HEK293 (cell line): ENCODE data around the gene CNIH3.
"Not testable (repeated sequence)": the region's sequence is repeated elsewhere in the genome, so short reads cannot be mapped to it uniquely, and the experiment has no call there.

Experiments used
- CTCF ChIA-PET: fragments of 350-600 bp; formaldehyde crosslinking; extraction: SDS; loops from one replicate; lab custom pipeline; 2021; ENCODE audit warnings: antibody characterized with exemption; lab: Yijun Ruan, JAX
- POLR2A ChIA-PET: fragments of 300-600 bp; formaldehyde crosslinking; extraction: SDS; loops from one replicate; lab custom pipeline; 2020; ENCODE audit warnings: antibody characterized with exemption, inconsistent platforms; lab: Yijun Ruan, JAX
- H3K27ac ChIP-seq: fragments of 200-500 bp; sonication (Bioruptor generic); 2 replicates; pipeline ENCODE4 v1.5.1; 2014; ENCODE audit warnings: low read depth, low read length, control low read depth, inconsistent platforms; ENCODE audit errors: extremely low read depth
- H3K36me3 ChIP-seq, 2 experiments: fragments of 200-500 bp in 1 of 2; sonication (Bioruptor generic) in 1 of 2; 1 replicate in 1 of 2; 2 replicates in 1 of 2; pipeline ENCODE4 v1.5.1; 2014 to 2017; ENCODE audit warnings: inconsistent platforms in 2 of 2, low read length in 2 of 2; ENCODE audit not compliant: control insufficient read depth in 2 of 2, insufficient read depth in 1 of 2
- H3K4me1 ChIP-seq: fragments of 200-500 bp; sonication (Bioruptor generic); 2 replicates; pipeline ENCODE4 v1.5.1; 2014; ENCODE audit warnings: mild to moderate bottlenecking, low read length, inconsistent platforms; ENCODE audit not compliant: control insufficient read depth, insufficient read depth
- H3K4me3 ChIP-seq: 2 replicates; pipeline ENCODE4 v1.5.1; 2011; ENCODE audit warnings: low read depth, mild to moderate bottlenecking, control low read depth, low read length, moderate library complexity
- H3K9me3 ChIP-seq: fragments of 200-500 bp; sonication (Bioruptor generic); 2 replicates; pipeline ENCODE4 v1.5.1; 2014; ENCODE audit warnings: low read depth, low read length, inconsistent platforms; ENCODE audit not compliant: control insufficient read depth, insufficient read depth
- GFI1B ChIP-seq: fragments of 450-650 bp; formaldehyde crosslinking; IDR thresholded peaks from 2 replicates; pipeline ENCODE4 v1.5.1; 2016; ENCODE audit warnings: missing biosample characterization, missing genetic modification characterization
- GLIS1 ChIP-seq: fragments of 450-650 bp; formaldehyde crosslinking; IDR thresholded peaks from 2 replicates; pipeline ENCODE4 v1.5.1; 2016; ENCODE audit warnings: missing biosample characterization, missing genetic modification characterization
- HOXA7 ChIP-seq: sonication (generic); formaldehyde crosslinking; IDR thresholded peaks from 2 replicates; pipeline ENCODE4 v1.8.1; 2022; ENCODE audit warnings: missing genetic modification reagents, borderline replicate concordance
- KLF10 ChIP-seq: fragments of 450-650 bp; IDR thresholded peaks from 2 replicates; pipeline ENCODE4 v1.5.1; 2018; ENCODE audit warnings: missing biosample characterization, mild to moderate bottlenecking, missing genetic modification characterization
- MEIS1 ChIP-seq: sonication (generic); formaldehyde crosslinking; IDR thresholded peaks from 2 replicates; pipeline ENCODE4 v1.8.1; 2022; ENCODE audit warnings: missing genetic modification reagents, mild to moderate bottlenecking, borderline replicate concordance
- SETDB1 ChIP-seq: IDR thresholded peaks from one replicate; pipeline ENCODE4 v1.6.1; 2017; ENCODE audit warnings: mild to moderate bottlenecking, low read length, moderate library complexity, mixed read lengths; ENCODE audit not compliant: insufficient read length
- TRIM28 ChIP-seq: IDR thresholded peaks from 2 replicates; pipeline ENCODE4 v1.6.1; 2011; ENCODE audit warnings: low read length, control low read depth, borderline replicate concordance
- ZNF112 ChIP-seq: fragments of 450-650 bp; formaldehyde crosslinking; IDR thresholded peaks from 2 replicates; pipeline ENCODE4 v1.5.0; 2017; ENCODE audit warnings: missing biosample characterization, missing genetic modification characterization
- ZNF146 ChIP-seq: fragments of 450-650 bp; formaldehyde crosslinking; IDR thresholded peaks from 2 replicates; pipeline ENCODE4 v1.5.1; 2016; ENCODE audit warnings: missing biosample characterization, missing genetic modification characterization
- ZNF2 ChIP-seq: fragments of 450-650 bp; formaldehyde crosslinking; IDR thresholded peaks from 2 replicates; pipeline ENCODE4 v1.5.1; 2016; ENCODE audit warnings: missing biosample characterization, missing genetic modification characterization
- ZNF239 ChIP-seq: fragments of 450-650 bp; formaldehyde crosslinking; IDR thresholded peaks from 2 replicates; pipeline ENCODE4 v1.5.1; 2016; ENCODE audit warnings: missing biosample characterization, missing genetic modification characterization
- ZNF280D ChIP-seq: fragments of 450-650 bp; formaldehyde crosslinking; IDR thresholded peaks from 2 replicates; pipeline ENCODE4 v1.5.1; 2016; ENCODE audit warnings: missing biosample characterization, missing genetic modification characterization
- ZNF302 ChIP-seq: fragments of 450-650 bp; formaldehyde crosslinking; IDR thresholded peaks from 2 replicates; pipeline ENCODE4 v1.5.1; 2016; ENCODE audit warnings: missing biosample characterization, missing genetic modification characterization, low read depth
- ZNF37A ChIP-seq: fragments of 450-650 bp; IDR thresholded peaks from 2 replicates; pipeline ENCODE4 v1.5.1; 2018; ENCODE audit warnings: missing biosample characterization, missing genetic modification characterization
- ZNF571 ChIP-seq: fragments of 450-650 bp; formaldehyde crosslinking; IDR thresholded peaks from 2 replicates; pipeline ENCODE4 v1.5.0; 2017; ENCODE audit warnings: missing biosample characterization, missing genetic modification characterization
- ZNF580 ChIP-seq: fragments of 450-650 bp; formaldehyde crosslinking; IDR thresholded peaks from 2 replicates; pipeline ENCODE4 v1.5.1; 2016; ENCODE audit warnings: missing biosample characterization, missing genetic modification characterization
- ZNF626 ChIP-seq: fragments of 450-650 bp; sonication (Bioruptor Pico); formaldehyde crosslinking; IDR thresholded peaks from 2 replicates; pipeline ENCODE4 v1.5.1; 2018; ENCODE audit warnings: missing biosample characterization, missing genetic modification characterization, inconsistent platforms
- ZNF76 ChIP-seq: fragments of 450-650 bp; formaldehyde crosslinking; IDR thresholded peaks from 2 replicates; pipeline ENCODE4; 2016; ENCODE audit warnings: low read depth, missing biosample characterization, missing genetic modification characterization, borderline replicate concordance
- TF ChIP-seq, protein P1 (sequence below): fragments of 450-650 bp; formaldehyde crosslinking; IDR thresholded peaks from 2 replicates; pipeline ENCODE4 v1.5.1; 2016; ENCODE audit warnings: missing biosample characterization, missing genetic modification characterization
- TF ChIP-seq, protein P2 (sequence below): fragments of 450-650 bp; formaldehyde crosslinking; IDR thresholded peaks from 2 replicates; pipeline ENCODE4 v1.5.1; 2016; ENCODE audit warnings: missing biosample characterization, missing genetic modification characterization

The CNIH3 gene

DNA sequence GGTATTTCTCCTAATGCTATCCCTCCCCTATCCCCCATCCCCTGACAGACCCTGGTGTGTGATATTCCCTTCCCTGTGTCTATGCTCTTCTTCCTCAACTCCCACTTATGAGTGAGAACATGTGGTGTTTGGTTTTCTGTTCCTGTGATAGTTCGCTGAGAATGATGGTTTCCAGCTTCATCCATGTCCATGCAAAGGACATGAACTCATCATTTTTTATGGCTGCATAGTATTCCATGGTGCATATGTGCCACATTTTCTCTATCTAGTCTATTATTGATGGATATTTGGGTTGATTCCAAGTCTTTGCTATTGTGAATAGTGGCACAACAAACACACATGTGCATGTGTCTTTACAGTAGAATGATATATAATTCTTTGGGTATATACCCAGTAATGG, 49.6 kb upstream of the CNIH3 start:
- CTCF ChIA-PET, H3K9me3 ChIP-seq, POLR2A ChIA-PET, H3K4me1 ChIP-seq, H3K36me3 ChIP-seq, H3K27ac ChIP-seq, H3K4me3 ChIP-seq: not testable (repeated sequence)
- TF ChIP-seq ZNF580 (tag by site-specific recombination) (peak; percentile 84), ZNF280D (tag by site-specific recombination) (peak; percentile 95), ZNF2 (tag by site-specific recombination) (0 out of 2 replicates have a peak, but pooled peaks have one; percentile 25), ZNF146 (tag by site-specific recombination) (peak; percentile 99)

DNA sequence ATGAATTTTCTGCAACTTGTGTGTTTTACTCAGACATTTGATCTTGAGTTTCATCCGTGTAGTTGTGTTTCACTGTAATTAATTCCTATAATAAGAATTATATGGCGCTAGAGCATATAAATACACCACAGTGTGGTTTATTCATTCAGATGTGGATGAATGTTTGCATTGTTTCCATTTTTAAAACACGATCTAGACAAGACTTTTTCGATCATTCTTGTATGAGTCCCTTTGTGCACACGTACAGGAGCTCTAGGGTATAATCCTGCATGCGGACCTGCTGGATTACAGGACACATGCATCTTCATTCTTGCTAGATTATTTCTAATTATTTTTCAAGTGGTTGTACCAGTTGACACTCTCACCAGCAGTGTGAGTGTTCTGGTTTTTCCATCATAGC, 46.8 kb upstream of the CNIH3 start:
- POLR2A ChIA-PET, result no interaction called here
- Histone ChIP-seq H3K9me3 (no peaks in the 10 kb centered on the region), H3K4me1 (no peaks in the 10 kb centered on the region), H3K4me3 (no peak overlapping the region), H3K36me3 (no peaks in the 10 kb centered on the region), H3K27ac (no peak overlapping the region)
- CTCF ChIA-PET, result no interaction called here
- TF ChIP-seq SETDB1 (no peak), HOXA7 (CRISPR knock-in tag) (no peak), ZNF626 (tag by site-specific recombination) (no peak), KLF10 (no peak), ZNF571 (no peak), ZNF239 (tag by site-specific recombination) (no peak)
- TF ChIP-seq, protein P1, sequence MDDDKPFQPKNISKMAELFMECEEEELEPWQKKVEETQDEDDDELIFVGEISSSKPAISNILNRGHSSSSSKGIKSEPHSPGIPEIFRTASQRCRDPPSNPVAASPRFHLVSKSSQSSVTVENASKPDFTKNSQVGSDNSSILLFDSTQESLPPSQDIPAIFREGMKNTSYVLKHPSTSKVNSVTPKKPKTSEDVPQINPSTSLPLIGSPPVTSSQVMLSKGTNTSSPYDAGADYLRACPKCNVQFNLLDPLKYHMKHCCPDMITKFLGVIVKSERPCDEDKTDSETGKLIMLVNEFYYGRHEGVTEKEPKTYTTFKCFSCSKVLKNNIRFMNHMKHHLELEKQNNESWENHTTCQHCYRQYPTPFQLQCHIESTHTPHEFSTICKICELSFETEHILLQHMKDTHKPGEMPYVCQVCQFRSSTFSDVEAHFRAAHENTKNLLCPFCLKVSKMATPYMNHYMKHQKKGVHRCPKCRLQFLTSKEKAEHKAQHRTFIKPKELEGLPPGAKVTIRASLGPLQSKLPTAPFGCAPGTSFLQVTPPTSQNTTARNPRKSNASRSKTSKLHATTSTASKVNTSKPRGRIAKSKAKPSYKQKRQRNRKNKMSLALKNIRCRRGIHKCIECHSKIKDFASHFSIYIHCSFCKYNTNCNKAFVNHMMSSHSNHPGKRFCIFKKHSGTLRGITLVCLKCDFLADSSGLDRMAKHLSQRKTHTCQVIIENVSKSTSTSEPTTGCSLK (tag by site-specific recombination), result no peak

- H3K4me3 ChIP-seq, H3K9me3 ChIP-seq, H3K4me1 ChIP-seq, POLR2A ChIA-PET, H3K36me3 ChIP-seq, H3K27ac ChIP-seq, CTCF ChIA-PET: not testable (repeated sequence)
Measured at GRCh38 chr1:224571975-224572374, 44.1 kb upstream of the CNIH3 start.

- ChIA-PET POLR2A (interaction anchor here (0.9 kb wide), 1 partner anchor 37 kb away, joined by 3 read pairs; the partner anchor contains the start of gene CNIH3), CTCF (interaction anchor here (0.6 to 0.9 kb wide), 3 partner anchors 9 to 421 kb away, joined by 3 to 5 read pairs (median 5); no protein-coding TSS in a partner anchor)
- Histone ChIP-seq H3K27ac (no peak overlapping the region), H3K36me3 (no peaks in the 10 kb centered on the region), H3K9me3 (no peaks in the 10 kb centered on the region), H3K4me3 (no peak overlapping the region), H3K4me1 (peaks cover 3% of the 10 kb centered on the region; the same call in 1 of the 2 replicates)
- TF ChIP-seq MEIS1 (no peak), GFI1B (tag by site-specific recombination) (no peak), ZNF302 (tag by site-specific recombination) (no peak), TRIM28 (0 out of 2 replicates have a peak, but pooled peaks have one; percentile 27), GLIS1 (0 out of 2 replicates have a peak, but pooled peaks have one; percentile 21), ZNF112 (no peak), ZNF37A (tag by site-specific recombination) (no peak), ZNF76 (no peak)
- TF ChIP-seq, protein P2, sequence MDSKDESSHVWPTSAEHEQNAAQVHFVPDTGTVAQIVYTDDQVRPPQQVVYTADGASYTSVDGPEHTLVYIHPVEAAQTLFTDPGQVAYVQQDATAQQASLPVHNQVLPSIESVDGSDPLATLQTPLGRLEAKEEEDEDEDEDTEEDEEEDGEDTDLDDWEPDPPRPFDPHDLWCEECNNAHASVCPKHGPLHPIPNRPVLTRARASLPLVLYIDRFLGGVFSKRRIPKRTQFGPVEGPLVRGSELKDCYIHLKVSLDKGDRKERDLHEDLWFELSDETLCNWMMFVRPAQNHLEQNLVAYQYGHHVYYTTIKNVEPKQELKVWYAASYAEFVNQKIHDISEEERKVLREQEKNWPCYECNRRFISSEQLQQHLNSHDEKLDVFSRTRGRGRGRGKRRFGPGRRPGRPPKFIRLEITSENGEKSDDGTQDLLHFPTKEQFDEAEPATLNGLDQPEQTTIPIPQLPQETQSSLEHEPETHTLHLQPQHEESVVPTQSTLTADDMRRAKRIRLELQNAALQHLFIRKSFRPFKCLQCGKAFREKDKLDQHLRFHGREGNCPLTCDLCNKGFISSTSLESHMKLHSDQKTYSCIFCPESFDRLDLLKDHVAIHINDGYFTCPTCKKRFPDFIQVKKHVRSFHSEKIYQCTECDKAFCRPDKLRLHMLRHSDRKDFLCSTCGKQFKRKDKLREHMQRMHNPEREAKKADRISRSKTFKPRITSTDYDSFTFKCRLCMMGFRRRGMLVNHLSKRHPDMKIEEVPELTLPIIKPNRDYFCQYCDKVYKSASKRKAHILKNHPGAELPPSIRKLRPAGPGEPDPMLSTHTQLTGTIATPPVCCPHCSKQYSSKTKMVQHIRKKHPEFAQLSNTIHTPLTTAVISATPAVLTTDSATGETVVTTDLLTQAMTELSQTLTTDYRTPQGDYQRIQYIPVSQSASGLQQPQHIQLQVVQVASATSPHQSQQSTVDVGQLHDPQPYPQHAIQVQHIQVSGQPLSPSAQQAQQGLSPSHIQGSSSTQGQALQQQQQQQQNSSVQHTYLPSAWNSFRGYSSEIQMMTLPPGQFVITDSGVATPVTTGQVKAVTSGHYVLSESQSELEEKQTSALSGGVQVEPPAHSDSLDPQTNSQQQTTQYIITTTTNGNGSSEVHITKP (tag by site-specific recombination), result peak; percentile 55; the same call in 1 of the 2 replicates
Measured at GRCh38 chr1:224579526-224579925, 36.6 kb upstream of the CNIH3 start.
